Mononuclear cell (primary cell): ENCODE measurements around the gene ANKMY1. TPM values are rescaled to one million over a fixed set of nuclear protein-coding genes. Genes with fewer than 3 reads are reported as not detected.
"Not testable (repeated sequence)": the region's sequence is repeated elsewhere in the genome, so short reads cannot be mapped to it uniquely, and the experiment has no call there.

Experiments
- H3K27me3 ChIP-seq: 2 replicates; pipeline ENCODE4 v1.6.0; 2011; ENCODE audit warnings: low read length, control low read depth; ENCODE audit not compliant: insufficient read depth
- H3K4me1 ChIP-seq: 2 replicates; pipeline ENCODE4 v1.5.1; 2011; ENCODE audit warnings: mild to moderate bottlenecking, low read length, control low read depth; ENCODE audit not compliant: insufficient read depth
- H3K4me3 ChIP-seq: 2 replicates; pipeline ENCODE4 v1.5.1; 2011; ENCODE audit warnings: mild to moderate bottlenecking, low read length, moderate library complexity
- H3K9me3 ChIP-seq: 2 replicates; pipeline ENCODE4 v1.5.1; 2011; ENCODE audit warnings: low read depth, mild to moderate bottlenecking, control low read depth, low read length
- total RNA-seq: library from RNA; depleted of rRNA; stranded (reverse); fragments of >200 nt; gene quantifications from one replicate; pipeline ENCODE4 v1.2.3, GENCODE V29; 2012

Gene ANKMY1
- total RNA-seq, 1 donor = 24.1 TPM

GRCh38 chr2:240569998-240570530 lies 12.3 kb upstream of the ANKMY1 start:
- no peaks in the 10 kb centered on the region for H3K27me3 ChIP-seq
- no peaks in the 10 kb centered on the region for H3K9me3 ChIP-seq
- H3K4me3 ChIP-seq = peak overlapping the region; percentile 57
- H3K4me1 ChIP-seq = peaks cover 58% of the 10 kb centered on the region

- Histone ChIP-seq H3K27me3 (no peaks in the 10 kb centered on the region), H3K4me1 (peaks cover 63% of the 10 kb centered on the region), H3K9me3 (no peaks in the 10 kb centered on the region), H3K4me3 (peak overlapping the region; percentile 57)
Observed at GRCh38 chr2:240569523-240569997, 11.8 kb upstream of the ANKMY1 start.

- H3K4me1 ChIP-seq = peaks cover 70% of the 10 kb centered on the region
- peak overlapping the region; percentile 57 for H3K4me3 ChIP-seq
- H3K9me3 ChIP-seq = no peaks in the 10 kb centered on the region
- H3K27me3 ChIP-seq = no peaks in the 10 kb centered on the region
Observed at GRCh38 chr2:240568678-240569522, 11.1 kb upstream of the ANKMY1 start.

GRCh38 chr2:240567872-240568677 lies 10.3 kb upstream of the ANKMY1 start, which contains the start of gene RNPEPL1:
TSS of gene RNPEPL1 (plus strand) at chr2:240568484. CDS start at chr2:240568587, 103 bp downstream.
- Histone ChIP-seq H3K4me3 (peak within 1 kb of the TSS; percentile 57), H3K27me3 (no peaks in the 10 kb centered on the region)

GRCh38 chr2:240567137-240567871 lies 9.5 kb upstream of the ANKMY1 start:
- H3K27me3 ChIP-seq = no peaks in the 10 kb centered on the region
- H3K4me3 ChIP-seq = peak overlapping the region; percentile 55
- H3K9me3 ChIP-seq = no peaks in the 10 kb centered on the region
- peaks cover 86% of the 10 kb centered on the region for H3K4me1 ChIP-seq

More at GRCh38 chr2:240567872-240568677, 10.3 kb upstream of the ANKMY1 start, which contains the start of gene RNPEPL1:
- Histone ChIP-seq H3K9me3 (no peaks in the 10 kb centered on the region), H3K4me1 (peaks cover 78% of the 10 kb centered on the region)

- Histone ChIP-seq H3K27me3 (no peaks in the 10 kb centered on the region), H3K4me3 (peak overlapping the region; percentile 55), H3K4me1 (peaks cover 89% of the 10 kb centered on the region), H3K9me3 (no peaks in the 10 kb centered on the region)
Observed at GRCh38 chr2:240566203-240567136, 8.7 kb upstream of the ANKMY1 start.

- H3K4me1 ChIP-seq = peaks cover 84% of the 10 kb centered on the region
- peak overlapping the region; percentile 32 for H3K4me3 ChIP-seq
Observed at GRCh38 chr2:240565333-240566202, 7.8 kb upstream of the ANKMY1 start.

GRCh38 chr2:240564561-240565332 lies 7.0 kb upstream of the ANKMY1 start:
- H3K27me3 ChIP-seq = no peaks in the 10 kb centered on the region
- H3K4me1 ChIP-seq = peaks cover 77% of the 10 kb centered on the region
- H3K9me3 ChIP-seq = no peaks in the 10 kb centered on the region
- peak overlapping the region; percentile 32 for H3K4me3 ChIP-seq

More at GRCh38 chr2:240565333-240566202, 7.8 kb upstream of the ANKMY1 start:
- Histone ChIP-seq H3K27me3 (no peaks in the 10 kb centered on the region), H3K9me3 (no peaks in the 10 kb centered on the region)

GRCh38 chr2:240563951-240564560 lies 6.3 kb upstream of the ANKMY1 start:
- H3K9me3 ChIP-seq = no peaks in the 10 kb centered on the region
- H3K27me3 ChIP-seq = no peaks in the 10 kb centered on the region
- H3K4me3 ChIP-seq = no peak overlapping the region
- peaks cover 77% of the 10 kb centered on the region for H3K4me1 ChIP-seq

- not testable (repeated sequence) for H3K27me3 ChIP-seq, H3K9me3 ChIP-seq, H3K4me3 ChIP-seq
- peaks cover 83% of the 10 kb centered on the region for H3K4me1 ChIP-seq
Observed at GRCh38 chr2:240563231-240563630, 5.4 kb upstream of the ANKMY1 start.

GRCh38 chr2:240561325-240561971 lies 3.7 kb upstream of the ANKMY1 start:
- peaks cover 81% of the 10 kb centered on the region for H3K4me1 ChIP-seq
- no peaks in the 10 kb centered on the region for H3K9me3 ChIP-seq
- peak overlapping the region; percentile 68 for H3K4me3 ChIP-seq
- no peaks in the 10 kb centered on the region for H3K27me3 ChIP-seq
